ENCODE data around the gene OASL.

The OASL gene

GRCh38 chr12:121005346-121005815 is 33.7 kb downstream of the OASL start:
- in situ Hi-C loops (cut with HindIII; ENCODE audit: low sequenced_read_pairs) = no loop called here
- H3K4me3 ChIP-seq (ENCODE audit: low read depth, low read length) = no peak overlapping the region
- DNase-seq (ENCODE audit: low read depth, low spot score) = peak; percentile 38
- TF ChIP-seq, protein P1, sequence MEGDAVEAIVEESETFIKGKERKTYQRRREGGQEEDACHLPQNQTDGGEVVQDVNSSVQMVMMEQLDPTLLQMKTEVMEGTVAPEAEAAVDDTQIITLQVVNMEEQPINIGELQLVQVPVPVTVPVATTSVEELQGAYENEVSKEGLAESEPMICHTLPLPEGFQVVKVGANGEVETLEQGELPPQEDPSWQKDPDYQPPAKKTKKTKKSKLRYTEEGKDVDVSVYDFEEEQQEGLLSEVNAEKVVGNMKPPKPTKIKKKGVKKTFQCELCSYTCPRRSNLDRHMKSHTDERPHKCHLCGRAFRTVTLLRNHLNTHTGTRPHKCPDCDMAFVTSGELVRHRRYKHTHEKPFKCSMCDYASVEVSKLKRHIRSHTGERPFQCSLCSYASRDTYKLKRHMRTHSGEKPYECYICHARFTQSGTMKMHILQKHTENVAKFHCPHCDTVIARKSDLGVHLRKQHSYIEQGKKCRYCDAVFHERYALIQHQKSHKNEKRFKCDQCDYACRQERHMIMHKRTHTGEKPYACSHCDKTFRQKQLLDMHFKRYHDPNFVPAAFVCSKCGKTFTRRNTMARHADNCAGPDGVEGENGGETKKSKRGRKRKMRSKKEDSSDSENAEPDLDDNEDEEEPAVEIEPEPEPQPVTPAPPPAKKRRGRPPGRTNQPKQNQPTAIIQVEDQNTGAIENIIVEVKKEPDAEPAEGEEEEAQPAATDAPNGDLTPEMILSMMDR (IDR thresholded peaks at IDR 0.05; ENCODE audit: low read depth, low read length) = peak; percentile 75

DNA sequence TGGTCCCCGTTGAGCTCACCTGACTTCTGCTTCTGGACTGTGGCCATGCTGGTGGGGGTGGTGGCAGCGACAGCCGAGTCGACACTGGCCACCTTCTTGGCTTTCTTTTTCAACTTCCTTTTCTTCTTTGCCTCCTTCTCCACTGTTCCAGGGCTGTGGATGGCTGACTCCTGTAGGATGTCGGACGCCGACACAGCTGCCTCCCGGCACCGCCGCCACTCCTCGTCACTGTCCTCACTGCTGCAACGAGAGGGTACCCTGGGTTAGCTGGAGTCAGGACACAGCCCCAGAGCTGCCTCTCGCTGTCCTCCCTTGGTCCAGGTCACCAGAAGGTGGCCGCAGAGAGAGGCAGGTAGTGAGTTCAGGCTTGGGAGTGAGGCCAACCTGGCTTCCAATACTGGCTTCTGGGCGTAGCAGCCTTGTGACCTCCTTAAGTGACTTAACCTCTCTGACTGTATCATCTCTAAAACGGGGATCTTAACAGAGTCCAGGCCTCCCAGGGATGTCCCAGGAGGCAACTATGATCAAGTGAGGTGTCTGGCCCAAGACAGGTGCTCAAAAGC is 34.7 kb downstream of the OASL start:
- in situ Hi-C loops (cut with HindIII; ENCODE audit: low sequenced_read_pairs) = no loop called here
- TF ChIP-seq, protein P1 (IDR thresholded peaks at IDR 0.05; ENCODE audit: low read depth, low read length) = no peak
- no peak overlapping the region for H3K4me3 ChIP-seq (ENCODE audit: low read depth, low read length)
- no peak for DNase-seq (ENCODE audit: low read depth, low spot score)

DNA sequence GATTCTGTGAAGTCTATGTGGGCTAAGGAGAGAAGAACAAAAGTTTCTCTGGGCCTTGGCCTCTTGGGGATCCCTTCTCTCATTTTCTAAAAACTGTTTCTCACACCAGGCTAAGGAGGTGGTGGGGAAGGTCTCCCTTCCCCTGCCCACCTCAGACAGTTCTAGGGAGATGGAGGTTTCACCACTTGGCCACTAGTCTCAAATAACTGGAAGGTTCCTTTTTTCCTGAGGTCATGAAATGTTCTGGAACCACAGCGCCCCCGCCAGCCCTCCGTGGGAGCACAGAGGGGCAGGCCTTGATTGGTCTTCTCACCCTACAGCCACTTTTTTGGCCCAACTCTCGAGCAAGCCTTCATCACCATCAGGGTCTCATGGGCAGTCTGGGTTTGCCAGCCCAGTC is 35.4 kb downstream of the OASL start:
- TF ChIP-seq, protein P1 (IDR thresholded peaks at IDR 0.05; ENCODE audit: low read depth, low read length) = no peak
- in situ Hi-C loops (cut with HindIII; ENCODE audit: low sequenced_read_pairs) = no loop called here
- H3K4me3 ChIP-seq (ENCODE audit: low read depth, low read length) = no peak overlapping the region
- no peak for DNase-seq (ENCODE audit: low read depth, low spot score)

- in situ Hi-C loops (cut with HindIII; ENCODE audit: low sequenced_read_pairs) = no loop called here
- no peak overlapping the region for H3K4me3 ChIP-seq (ENCODE audit: low read depth, low read length)
- TF ChIP-seq, protein P1 (IDR thresholded peaks at IDR 0.05; ENCODE audit: low read depth, low read length) = no peak
- no peak for DNase-seq (ENCODE audit: low read depth, low spot score)
Measured at GRCh38 chr12:121001841-121002483, 37.1 kb downstream of the OASL start.

GRCh38 chr12:121001060-121001459 is 38.0 kb downstream of the OASL start:
- TF ChIP-seq, protein P1 (IDR thresholded peaks at IDR 0.05; ENCODE audit: low read depth, low read length) = no peak
- in situ Hi-C loops (cut with HindIII; ENCODE audit: low sequenced_read_pairs) = no loop called here
- DNase-seq (ENCODE audit: low read depth, low spot score) = no peak
- no peak overlapping the region for H3K4me3 ChIP-seq (ENCODE audit: low read depth, low read length)

DNA sequence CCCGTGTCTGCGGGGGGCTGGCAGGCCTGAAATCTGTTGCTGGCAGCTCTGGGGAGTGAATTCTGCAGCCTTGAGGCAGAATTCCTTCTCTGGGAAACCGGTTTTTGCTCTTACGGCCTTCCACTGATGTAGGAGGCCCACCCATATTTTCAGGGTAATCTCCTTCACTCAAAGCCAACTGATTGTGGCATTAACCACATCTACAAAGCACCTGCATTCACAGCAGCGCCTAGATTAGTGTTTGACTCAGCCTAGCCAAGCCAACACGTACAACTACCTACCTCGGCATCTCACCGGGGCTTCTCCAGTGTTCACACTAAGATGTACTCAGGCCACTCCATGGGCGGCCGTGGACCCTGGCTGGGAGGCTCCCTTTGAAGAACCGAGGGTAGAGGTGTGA is 38.5 kb downstream of the OASL start:
- in situ Hi-C loops (cut with HindIII; ENCODE audit: low sequenced_read_pairs) = no loop called here
- no peak for DNase-seq (ENCODE audit: low read depth, low spot score)
- TF ChIP-seq, protein P1 (IDR thresholded peaks at IDR 0.05; ENCODE audit: low read depth, low read length) = no peak
- no peak overlapping the region for H3K4me3 ChIP-seq (ENCODE audit: low read depth, low read length)
